LNCAP (cell line): ENCODE data around the gene SAP130.

Source experiments
- CTCF ChIP-seq: fragments of 450-650 bp; IDR thresholded peaks from 2 replicates; pipeline ENCODE4 v1.5.1; 2017; ENCODE audit warnings: mild to moderate bottlenecking

SAP130 gene

DNA sequence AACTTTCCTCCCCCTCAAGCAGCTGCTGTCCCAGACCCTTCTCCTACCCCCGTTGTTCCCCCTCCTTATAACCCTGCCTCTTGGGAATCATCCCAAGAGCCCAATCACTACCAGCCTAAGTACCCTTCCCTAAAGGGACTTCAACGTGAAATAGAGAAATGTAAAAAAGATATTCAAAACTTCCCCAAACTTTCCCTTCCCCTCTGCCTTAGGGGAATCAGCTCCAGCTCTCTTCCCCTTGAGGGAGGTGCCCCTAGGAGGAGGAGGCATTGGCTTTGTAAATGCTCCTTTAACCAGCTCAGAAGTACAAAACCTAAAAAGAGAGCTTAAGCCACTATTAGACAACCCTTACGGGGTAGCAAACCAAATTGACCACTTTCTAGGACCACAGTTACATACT is 10.6 kb upstream of the SAP130 start:
- no peak for TF ChIP-seq CTCF

DNA sequence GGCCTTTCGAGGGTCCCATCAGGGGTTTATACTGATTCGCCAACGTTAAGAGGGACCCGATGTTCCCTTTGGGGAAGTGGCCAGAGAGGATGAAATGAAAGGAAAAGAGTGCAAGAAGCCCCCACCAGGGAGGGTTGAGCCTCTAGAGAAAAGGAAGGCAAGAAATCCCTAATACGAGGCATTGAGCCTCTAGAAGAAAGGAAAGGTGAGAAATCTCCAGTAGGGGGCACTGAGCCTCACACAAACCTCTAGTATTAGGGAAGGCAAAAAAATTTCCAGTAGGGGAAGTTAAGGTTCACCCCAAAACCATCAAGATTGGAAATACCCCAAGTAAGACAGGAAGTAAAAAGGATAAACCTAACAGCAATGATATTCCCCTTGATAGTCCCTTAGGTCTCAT is 9.8 kb upstream of the SAP130 start:
- TF ChIP-seq CTCF, result no peak

- no peak for TF ChIP-seq CTCF
Measured at GRCh38 chr2:128036748-128037607, 9.1 kb upstream of the SAP130 start.

GRCh38 chr2:128032092-128032491 is 4.2 kb upstream of the SAP130 start:
- no peak for TF ChIP-seq CTCF

DNA sequence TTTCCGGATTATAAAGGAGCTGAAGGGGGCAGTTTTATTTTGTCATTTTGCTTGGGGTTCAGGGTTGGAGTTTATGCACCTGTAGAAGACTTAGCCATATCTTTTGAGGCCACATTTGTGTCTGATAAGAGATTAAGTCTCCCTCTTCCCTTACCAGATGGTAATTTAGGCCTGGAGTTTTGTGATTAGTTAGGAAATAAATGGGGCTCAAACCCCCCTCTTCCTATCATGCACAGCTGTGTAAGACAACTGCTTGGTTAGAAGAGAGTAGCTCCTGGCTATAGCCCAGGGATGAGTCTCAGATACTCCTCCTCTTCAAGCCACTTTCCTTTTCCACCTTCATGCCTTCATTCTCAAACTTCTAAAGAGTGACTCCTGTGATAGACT is 802 bp upstream of the SAP130 start:
- TF ChIP-seq CTCF, result no peak

DNA sequence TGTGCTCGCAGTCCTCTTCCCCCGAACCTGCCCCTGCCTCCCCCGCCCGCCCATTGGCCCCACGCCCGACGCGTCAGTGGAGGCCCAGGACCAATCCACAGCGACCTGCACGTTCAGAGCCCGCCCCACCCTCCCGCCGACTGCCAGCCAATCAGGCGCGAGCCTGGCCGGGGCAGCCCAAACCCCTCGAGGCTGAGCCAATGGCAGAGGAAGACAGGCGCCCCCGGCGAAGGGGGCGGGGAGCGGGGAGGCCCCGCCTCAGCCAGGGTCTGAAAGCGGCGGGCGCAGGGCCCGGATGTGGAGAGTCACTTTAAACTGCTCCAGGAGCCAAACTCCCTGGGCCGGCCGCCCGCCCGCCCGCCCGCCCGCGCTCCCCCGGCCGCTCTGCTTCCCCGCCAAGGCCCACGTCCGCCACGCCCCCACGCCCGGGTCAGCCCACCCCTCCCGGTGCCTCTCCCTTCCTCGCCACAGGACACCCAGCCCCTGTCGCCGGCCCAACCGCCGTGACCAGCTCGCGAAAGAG is 520 bp downstream of the SAP130 start:
- no peak for TF ChIP-seq CTCF

DNA sequence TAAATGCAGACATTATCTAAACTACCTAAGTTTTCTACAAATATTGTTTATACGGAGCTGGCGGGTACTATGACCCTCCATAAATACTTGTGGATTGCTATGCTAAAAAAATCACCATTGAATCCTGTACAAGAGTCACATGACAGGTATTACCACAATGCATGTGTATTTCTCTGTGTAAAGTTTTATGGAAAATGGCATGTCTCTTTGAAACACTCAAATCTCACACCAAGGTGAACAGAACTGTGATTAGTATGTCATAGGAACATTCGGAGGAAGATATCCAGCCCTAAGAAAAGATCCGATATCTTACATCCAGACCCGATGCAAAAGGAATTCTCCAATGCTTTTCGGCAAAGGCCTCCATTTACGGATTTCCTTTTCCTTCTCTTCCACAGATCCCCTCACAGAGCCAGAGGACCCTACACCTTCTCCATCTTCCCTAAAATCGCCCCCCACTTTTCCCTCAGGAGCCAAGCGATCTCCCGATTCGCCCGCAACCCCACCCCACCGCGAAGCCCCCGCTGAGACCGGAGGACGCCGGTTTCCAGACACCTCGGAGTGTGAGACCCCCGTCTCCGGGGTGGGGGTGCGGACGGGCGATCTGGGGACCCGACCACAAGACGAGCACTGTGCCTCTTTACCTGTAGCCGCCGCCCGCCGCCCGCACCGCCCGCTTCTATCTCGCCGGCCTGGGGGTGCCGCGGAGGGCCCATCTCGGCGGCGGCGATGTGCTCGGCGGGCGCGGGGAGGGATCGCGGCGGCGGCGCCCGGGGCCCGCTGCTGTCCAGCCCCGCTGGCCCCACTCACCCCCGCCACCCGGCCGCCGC is 1.2 kb downstream of the SAP130 start:
- TF ChIP-seq CTCF, result no peak
